ENCODE results near the gene CATSPER4.

The CATSPER4 gene

DNA sequence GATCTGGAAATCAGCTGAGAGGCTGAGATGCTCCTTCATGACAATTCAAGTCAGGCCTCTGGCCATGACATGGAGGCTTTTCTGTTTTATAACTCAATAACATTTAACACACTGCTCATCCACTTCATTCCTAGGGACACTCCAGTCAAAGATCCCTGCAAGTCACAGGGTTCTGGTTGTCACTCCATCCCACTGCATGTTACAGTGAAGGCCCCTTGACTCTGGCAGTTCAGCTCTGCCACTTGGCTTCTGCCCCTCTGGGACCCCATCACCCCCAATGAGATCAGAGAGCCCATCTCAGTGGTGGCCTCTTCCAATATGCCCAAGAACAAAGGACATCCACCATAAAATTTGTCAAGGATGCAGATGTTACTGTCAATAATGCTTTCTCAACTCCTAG, 41.5 kb upstream of the CATSPER4 start:
- CTCF ChIA-PET: interaction anchor here (0.6 to 0.7 kb wide), 2 partner anchors 39 to 277 kb away, joined by 3 read pairs; no protein-coding TSS in a partner anchor
- H3K4me1 ChIP-seq (ENCODE audit: control insufficient read depth, insufficient read depth, low read length): no peaks in the 10 kb centered on the region
- H3K9me3 ChIP-seq (ENCODE audit: control insufficient read depth, insufficient read depth, low read depth, low read length): no peaks in the 10 kb centered on the region
- H3K36me3 ChIP-seq (ENCODE audit: control insufficient read depth in 2 of 2, insufficient read depth in 1 of 2, low read length in 2 of 2): no peaks in the 10 kb centered on the region
- POLR2A ChIA-PET: no interaction called here
- no peak overlapping the region for H3K27ac ChIP-seq (ENCODE audit: extremely low read depth, low read depth, low read length)
- TF ChIP-seq ZNF791 (tag by site-specific recombination; IDR thresholded peaks at IDR 0.05): no peak
- TF ChIP-seq, protein P1, sequence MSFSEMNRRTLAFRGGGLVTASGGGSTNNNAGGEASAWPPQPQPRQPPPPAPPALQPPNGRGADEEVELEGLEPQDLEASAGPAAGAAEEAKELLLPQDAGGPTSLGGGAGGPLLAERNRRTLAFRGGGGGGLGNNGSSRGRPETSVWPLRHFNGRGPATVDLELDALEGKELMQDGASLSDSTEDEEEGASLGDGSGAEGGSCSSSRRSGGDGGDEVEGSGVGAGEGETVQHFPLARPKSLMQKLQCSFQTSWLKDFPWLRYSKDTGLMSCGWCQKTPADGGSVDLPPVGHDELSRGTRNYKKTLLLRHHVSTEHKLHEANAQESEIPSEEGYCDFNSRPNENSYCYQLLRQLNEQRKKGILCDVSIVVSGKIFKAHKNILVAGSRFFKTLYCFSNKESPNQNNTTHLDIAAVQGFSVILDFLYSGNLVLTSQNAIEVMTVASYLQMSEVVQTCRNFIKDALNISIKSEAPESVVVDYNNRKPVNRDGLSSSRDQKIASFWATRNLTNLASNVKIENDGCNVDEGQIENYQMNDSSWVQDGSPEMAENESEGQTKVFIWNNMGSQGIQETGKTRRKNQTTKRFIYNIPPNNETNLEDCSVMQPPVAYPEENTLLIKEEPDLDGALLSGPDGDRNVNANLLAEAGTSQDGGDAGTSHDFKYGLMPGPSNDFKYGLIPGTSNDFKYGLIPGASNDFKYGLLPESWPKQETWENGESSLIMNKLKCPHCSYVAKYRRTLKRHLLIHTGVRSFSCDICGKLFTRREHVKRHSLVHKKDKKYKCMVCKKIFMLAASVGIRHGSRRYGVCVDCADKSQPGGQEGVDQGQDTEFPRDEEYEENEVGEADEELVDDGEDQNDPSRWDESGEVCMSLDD (tag by site-specific recombination; IDR thresholded peaks at IDR 0.05): no peak
- TF ChIP-seq MEIS1 (CRISPR knock-in tag; IDR thresholded peaks at IDR 0.05; ENCODE audit: borderline replicate concordance): no peak
- TF ChIP-seq ZNF843 (tag by site-specific recombination; IDR thresholded peaks at IDR 0.05): no peak
- no peak for TF ChIP-seq ZFP69B (tag by site-specific recombination; IDR thresholded peaks at IDR 0.05)
- no peak for TF ChIP-seq ZBTB1 (tag by site-specific recombination; IDR thresholded peaks at IDR 0.05)
- TF ChIP-seq ZNF24 (tag by site-specific recombination; IDR thresholded peaks at IDR 0.05): no peak
- no peak for TF ChIP-seq ZNF311 (tag by site-specific recombination; IDR thresholded peaks at IDR 0.05; ENCODE audit: borderline replicate concordance)
- TF ChIP-seq OSR2 (tag by site-specific recombination; IDR thresholded peaks at IDR 0.05): no peak
- TF ChIP-seq, protein P2, sequence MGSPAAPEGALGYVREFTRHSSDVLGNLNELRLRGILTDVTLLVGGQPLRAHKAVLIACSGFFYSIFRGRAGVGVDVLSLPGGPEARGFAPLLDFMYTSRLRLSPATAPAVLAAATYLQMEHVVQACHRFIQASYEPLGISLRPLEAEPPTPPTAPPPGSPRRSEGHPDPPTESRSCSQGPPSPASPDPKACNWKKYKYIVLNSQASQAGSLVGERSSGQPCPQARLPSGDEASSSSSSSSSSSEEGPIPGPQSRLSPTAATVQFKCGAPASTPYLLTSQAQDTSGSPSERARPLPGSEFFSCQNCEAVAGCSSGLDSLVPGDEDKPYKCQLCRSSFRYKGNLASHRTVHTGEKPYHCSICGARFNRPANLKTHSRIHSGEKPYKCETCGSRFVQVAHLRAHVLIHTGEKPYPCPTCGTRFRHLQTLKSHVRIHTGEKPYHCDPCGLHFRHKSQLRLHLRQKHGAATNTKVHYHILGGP (tag by site-specific recombination; IDR thresholded peaks at IDR 0.05): no peak
- TF ChIP-seq GLI4 (tag by site-specific recombination; IDR thresholded peaks at IDR 0.05): no peak
- TF ChIP-seq, protein P3, sequence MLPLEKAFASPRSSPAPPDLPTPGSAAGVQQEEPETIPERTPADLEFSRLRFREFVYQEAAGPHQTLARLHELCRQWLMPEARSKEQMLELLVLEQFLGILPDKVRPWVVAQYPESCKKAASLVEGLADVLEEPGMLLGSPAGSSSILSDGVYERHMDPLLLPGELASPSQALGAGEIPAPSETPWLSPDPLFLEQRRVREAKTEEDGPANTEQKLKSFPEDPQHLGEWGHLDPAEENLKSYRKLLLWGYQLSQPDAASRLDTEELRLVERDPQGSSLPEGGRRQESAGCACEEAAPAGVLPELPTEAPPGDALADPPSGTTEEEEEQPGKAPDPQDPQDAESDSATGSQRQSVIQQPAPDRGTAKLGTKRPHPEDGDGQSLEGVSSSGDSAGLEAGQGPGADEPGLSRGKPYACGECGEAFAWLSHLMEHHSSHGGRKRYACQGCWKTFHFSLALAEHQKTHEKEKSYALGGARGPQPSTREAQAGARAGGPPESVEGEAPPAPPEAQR (tag by site-specific recombination; IDR thresholded peaks at IDR 0.05): no peak
- H3K4me3 ChIP-seq (ENCODE audit: low read depth, low read length): no peak overlapping the region

DNA sequence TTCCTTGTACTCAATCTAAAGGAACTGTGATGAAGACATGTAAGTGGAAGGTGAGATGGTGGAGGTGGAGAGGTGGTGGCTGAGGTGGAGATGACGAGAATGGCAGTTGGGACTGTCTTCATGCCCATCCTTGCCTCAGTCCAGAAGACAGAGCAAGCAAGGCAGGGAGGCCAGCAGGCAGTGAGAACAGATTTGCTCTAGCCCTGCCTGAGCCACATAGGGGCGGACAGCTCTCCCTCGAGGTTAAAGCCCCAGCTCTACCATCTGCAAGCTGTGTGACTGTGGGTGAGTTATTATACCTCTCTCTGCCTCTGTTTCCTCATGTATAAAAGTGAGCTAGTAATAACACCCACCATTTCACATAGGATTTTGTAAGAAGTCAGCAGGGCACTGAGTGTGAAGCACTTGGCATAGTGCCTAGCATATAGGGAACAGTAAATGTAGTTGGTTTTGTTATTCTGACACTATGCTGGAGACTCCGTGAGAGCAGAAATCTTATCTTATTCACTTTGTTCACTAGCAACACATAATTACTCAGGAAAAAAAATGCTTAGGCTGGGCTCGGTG, 36.4 kb upstream of the CATSPER4 start:
- no peaks in the 10 kb centered on the region for H3K9me3 ChIP-seq (ENCODE audit: control insufficient read depth, insufficient read depth, low read depth, low read length)
- ChIA-PET CTCF (interaction anchor here (0.7 to 1.8 kb wide), 3 partner anchors 9 to 55 kb away, joined by 3 to 8 read pairs (median 3); no protein-coding TSS in a partner anchor), POLR2A (no interaction called here)
- H3K27ac ChIP-seq (ENCODE audit: extremely low read depth, low read depth, low read length): no peak overlapping the region
- no peak for TF ChIP-seq TCF7L2 (IDR thresholded peaks at IDR 0.05; ENCODE audit: borderline replicate concordance, low read depth, low read length)
- TF ChIP-seq ZNF664 (tag by site-specific recombination; IDR thresholded peaks at IDR 0.05): peak; percentile 89
- TF ChIP-seq, protein P4, sequence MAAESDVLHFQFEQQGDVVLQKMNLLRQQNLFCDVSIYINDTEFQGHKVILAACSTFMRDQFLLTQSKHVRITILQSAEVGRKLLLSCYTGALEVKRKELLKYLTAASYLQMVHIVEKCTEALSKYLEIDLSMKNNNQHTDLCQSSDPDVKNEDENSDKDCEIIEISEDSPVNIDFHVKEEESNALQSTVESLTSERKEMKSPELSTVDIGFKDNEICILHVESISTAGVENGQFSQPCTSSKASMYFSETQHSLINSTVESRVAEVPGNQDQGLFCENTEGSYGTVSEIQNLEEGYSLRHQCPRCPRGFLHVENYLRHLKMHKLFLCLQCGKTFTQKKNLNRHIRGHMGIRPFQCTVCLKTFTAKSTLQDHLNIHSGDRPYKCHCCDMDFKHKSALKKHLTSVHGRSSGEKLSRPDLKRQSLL (tag by site-specific recombination; IDR thresholded peaks at IDR 0.05): peak; percentile 56; the same call in 1 of the 2 replicates
- H3K4me1 ChIP-seq (ENCODE audit: control insufficient read depth, insufficient read depth, low read length): no peaks in the 10 kb centered on the region
- H3K4me3 ChIP-seq (ENCODE audit: low read depth, low read length): no peak overlapping the region
- no peaks in the 10 kb centered on the region for H3K36me3 ChIP-seq (ENCODE audit: control insufficient read depth in 2 of 2, insufficient read depth in 1 of 2, low read length in 2 of 2)

DNA sequence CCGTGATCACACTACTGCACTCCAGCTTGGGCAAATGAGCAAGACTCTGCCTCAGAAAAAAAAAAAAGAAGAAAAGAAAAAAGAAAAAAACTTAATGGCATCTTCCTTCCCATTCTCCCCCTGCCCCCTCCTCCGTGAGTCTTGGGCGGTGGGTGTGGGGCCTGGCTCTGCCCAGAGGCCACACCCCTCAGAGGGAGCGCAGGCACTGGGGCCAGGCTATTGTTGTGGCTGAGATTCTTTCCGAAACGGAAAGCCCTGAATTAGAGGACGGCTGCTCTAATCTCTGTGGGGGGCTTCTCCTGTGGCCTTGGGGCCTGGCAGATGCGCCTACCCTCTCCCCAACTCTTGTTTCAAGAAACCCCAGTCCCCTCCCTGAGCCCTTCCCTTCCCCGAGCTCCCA, 35.7 kb upstream of the CATSPER4 start:
- POLR2A ChIA-PET: no interaction called here

More for the DNA sequence above, 35.7 kb upstream of the CATSPER4 start:
- H3K36me3 ChIP-seq (ENCODE audit: control insufficient read depth in 2 of 2, insufficient read depth in 1 of 2, low read length in 2 of 2): no peaks in the 10 kb centered on the region
- no peak overlapping the region for H3K4me3 ChIP-seq (ENCODE audit: low read depth, low read length)
- H3K4me1 ChIP-seq (ENCODE audit: control insufficient read depth, insufficient read depth, low read length): no peaks in the 10 kb centered on the region
- TF ChIP-seq ZNF223 (tag by site-specific recombination; IDR thresholded peaks at IDR 0.05) (peak; percentile 90), KLF1 (tag by site-specific recombination; IDR thresholded peaks at IDR 0.05) (peak; percentile 78), MZF1 (tag by site-specific recombination; IDR thresholded peaks at IDR 0.05; ENCODE audit: borderline replicate concordance) (no peak)
- CTCF ChIA-PET: interaction anchor here (0.8 to 2.7 kb wide), 4 partner anchors 10 to 52 kb away, joined by 3 to 18 read pairs (median 6); no protein-coding TSS in a partner anchor
- no peak overlapping the region for H3K27ac ChIP-seq (ENCODE audit: extremely low read depth, low read depth, low read length)
- no peaks in the 10 kb centered on the region for H3K9me3 ChIP-seq (ENCODE audit: control insufficient read depth, insufficient read depth, low read depth, low read length)

Measured in HEK293 (cell line).